Esophagus muscularis mucosa (tissue), 4 donors: ENCODE data around the gene GSS.

ENCODE experiments used
- CTCF ChIP-seq, 3 experiments: fragments of 200-600 bp in 2 of 3; fragments of 450-650 bp in 1 of 3; sonication (generic) in 2 of 3; IDR thresholded peaks; one replicate each; pipeline ENCODE4 v1.5.1; 2017 to 2019; ENCODE audit warnings: antibody characterized with exemption in 3 of 3, mild to moderate bottlenecking in 2 of 3, moderate library complexity in 1 of 3
- EP300 ChIP-seq: sonication (generic); formaldehyde crosslinking; IDR thresholded peaks from one replicate; pipeline ENCODE4 v1.6.1; 2017; ENCODE audit warnings: antibody characterized with exemption
- POLR2A ChIP-seq: fragments of 450-650 bp; IDR thresholded peaks from one replicate; pipeline ENCODE4 v1.6.1; 2017; ENCODE audit warnings: antibody characterized with exemption, moderate library complexity, mild to moderate bottlenecking, low read depth
- POLR2AphosphoS5 ChIP-seq, 2 donors: sonication (generic); formaldehyde crosslinking; IDR thresholded peaks; one replicate each; pipeline ENCODE4 v1.6.1; 2017; ENCODE audit warnings: antibody characterized with exemption in 2 of 2

GRCh38 chr20:34979366-34980153, 24.0 kb upstream of the GSS start:
- no peak for TF ChIP-seq POLR2AphosphoS5 (IDR thresholded peaks at IDR 0.05)
- TF ChIP-seq EP300: no peak
- TF ChIP-seq POLR2A: peak; percentile 13
- no peak for TF ChIP-seq CTCF (IDR thresholded peaks at IDR 0.05)
